SKM-1 (cell line): ENCODE data around the gene MSANTD7.

Experiments
- DNase-seq: peaks from one replicate; lab custom pipeline; 2025; ENCODE audit not compliant: unreplicated experiment; lab: John Stamatoyannopoulos, UW

MSANTD7 gene

GRCh38 chr10:14880229-14880628, 42.1 kb downstream of the MSANTD7 start:
- DNase-seq: no peak

GRCh38 chr10:14884082-14884481, 46.0 kb downstream of the MSANTD7 start:
- no peak for DNase-seq
